Ishikawa (cell line): ENCODE data around the gene GTF2F2.

Experiments used
- FOXM1 ChIP-seq: IDR thresholded peaks from 2 replicates; pipeline ENCODE4 v1.6.1; 2012; ENCODE audit warnings: low read depth, borderline replicate concordance
- RAD21 ChIP-seq: IDR thresholded peaks from 2 replicates; pipeline ENCODE4 v1.6.1; 2012; ENCODE audit warnings: low read depth
- YY1 ChIP-seq: IDR thresholded peaks from 2 replicates; pipeline ENCODE4 v1.6.1; 2012; ENCODE audit warnings: low read depth

DNA sequence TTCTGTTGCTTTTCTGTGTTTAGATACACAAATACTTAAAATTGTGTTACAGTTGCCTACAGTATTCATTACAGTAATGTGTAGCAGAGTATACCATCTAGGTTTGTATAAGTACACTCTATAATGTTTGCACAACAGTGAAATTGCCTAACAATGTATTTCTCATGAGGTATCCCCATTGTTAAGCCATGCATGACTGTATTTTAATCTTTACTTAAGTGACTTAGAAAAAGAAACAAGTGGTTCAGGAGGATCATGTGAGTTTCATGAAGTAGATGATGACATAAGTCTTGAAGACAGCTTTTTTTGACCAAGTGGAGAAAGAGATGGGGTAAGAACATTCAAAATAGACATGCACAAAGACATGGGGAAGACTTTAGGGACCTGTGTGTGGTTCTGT lies 88.9 kb downstream of the GTF2F2 start:
- TF ChIP-seq FOXM1, result no peak
- no peak for TF ChIP-seq RAD21
- no peak for TF ChIP-seq YY1
